Panc1 (cell line): Measurements from ENCODE around the gene UPK3BL2. TPM values are rescaled to one million over a fixed set of nuclear protein-coding genes. Genes with fewer than 3 reads are reported as not detected.
"Not testable (repeated sequence)": the region's sequence is repeated elsewhere in the genome, so short reads cannot be mapped to it uniquely, and the experiment has no call there.

Source experiments
- ATAC-seq: fragments of 200-7000 bp; cut with Tn5 transposase; 2 replicates; pipeline ENCODE4 v1.9.1; 2020; ENCODE audit warnings: mild to moderate bottlenecking, moderate library complexity
- BruUV-seq: library from RNA; stranded (reverse); fragments of 400-500 nt; replicated peaks from 2 replicates; lab custom pipeline; 2021; lab: Mats Ljungman, UMichigan
- CTCF ChIA-PET: fragments of 300-600 bp; sonication (Branson Sonifier 250); formaldehyde crosslinking; loops from one replicate; lab custom pipeline; 2022; ENCODE audit warnings: antibody characterized with exemption; lab: Charles Lee
- POLR2A ChIA-PET: fragments of 300-600 bp; sonication (Branson Sonifier 250); formaldehyde crosslinking; loops from one replicate; lab custom pipeline; 2022; ENCODE audit warnings: antibody characterized with exemption; lab: Charles Lee
- DNase-seq: peaks from one replicate; pipeline ENCODE4 v3.0.0-alpha.2; 2010; ENCODE audit warnings: low read depth, low spot score
- H3K27ac ChIP-seq: 2 replicates; pipeline ENCODE4 v1.5.1; 2011; ENCODE audit warnings: mild to moderate bottlenecking, low read length, inconsistent platforms
- H3K27me3 ChIP-seq: fragments of 200-500 bp; sonication (Bioruptor generic); 2 replicates; pipeline ENCODE4 v1.6.0; 2014; ENCODE audit warnings: low read length, inconsistent platforms; ENCODE audit not compliant: control insufficient read depth, insufficient read depth
- H3K36me3 ChIP-seq: fragments of 200-500 bp; sonication (Bioruptor generic); 2 replicates; pipeline ENCODE4 v1.5.1; 2014; ENCODE audit warnings: inconsistent platforms, mild to moderate bottlenecking, low read length, moderate library complexity; ENCODE audit not compliant: control insufficient read depth, insufficient read depth
- H3K4me1 ChIP-seq: 2 replicates; pipeline ENCODE4 v1.5.1; 2011; ENCODE audit warnings: inconsistent platforms, mild to moderate bottlenecking, low read length, moderate library complexity; ENCODE audit not compliant: control insufficient read depth, insufficient read depth
- H3K4me3 ChIP-seq, 2 experiments: 2 replicates each; pipeline ENCODE4 v1.5.1; 2011 to 2012; ENCODE audit warnings: low read depth in 2 of 2, low read length in 2 of 2, mild to moderate bottlenecking in 2 of 2, inconsistent platforms in 1 of 2, moderate library complexity in 1 of 2
- H3K9me3 ChIP-seq: fragments of 200-500 bp; sonication (Bioruptor generic); 2 replicates; pipeline ENCODE4 v1.5.1; 2014; ENCODE audit warnings: low read depth, mild to moderate bottlenecking, inconsistent platforms, low read length, moderate library complexity; ENCODE audit not compliant: control insufficient read depth, insufficient read depth
- in situ Hi-C: cut with HindIII; loops from 2 replicates; pipeline ENCODE4 v1.10.0; 2016; ENCODE audit warnings: low sequenced_read_pairs, low pct_unique_long_range_greater_than_20kb
- intact Hi-C: fragments of 100-400 bp; cut with micrococcal nuclease; formaldehyde crosslinking; loops from one replicate; pipeline ENCODE4 v1.10.0; 2022; ENCODE audit not compliant: unreplicated experiment
- total RNA-seq: library from RNA; stranded (reverse); gene quantifications from one replicate; pipeline ENCODE4 v1.2.1, GENCODE V29; 2021; ENCODE audit not compliant: unreplicated experiment

UPK3BL2 gene
- total RNA-seq, 1 experiment from 2014 or later = 14.4 TPM

- ATAC-seq = peak; percentile 46
- H3K27ac ChIP-seq, POLR2A ChIA-PET, H3K4me1 ChIP-seq, H3K9me3 ChIP-seq, H3K4me3 ChIP-seq, H3K36me3 ChIP-seq, in situ Hi-C loops, DNase-seq, intact Hi-C loops, H3K27me3 ChIP-seq, CTCF ChIA-PET: not testable (repeated sequence)
- BruUV-seq = TSS peak; percentile 79
Measured at GRCh38 chr7:102532127-102532526, 11.4 kb downstream of the UPK3BL2 start.

GRCh38 chr7:102531583-102531982, 11.9 kb downstream of the UPK3BL2 start:
- intact Hi-C loops, H3K4me1 ChIP-seq, H3K27me3 ChIP-seq, H3K36me3 ChIP-seq, POLR2A ChIA-PET, BruUV-seq, in situ Hi-C loops, DNase-seq, ATAC-seq, H3K27ac ChIP-seq, CTCF ChIA-PET, H3K9me3 ChIP-seq, H3K4me3 ChIP-seq: not testable (repeated sequence)

DNA sequence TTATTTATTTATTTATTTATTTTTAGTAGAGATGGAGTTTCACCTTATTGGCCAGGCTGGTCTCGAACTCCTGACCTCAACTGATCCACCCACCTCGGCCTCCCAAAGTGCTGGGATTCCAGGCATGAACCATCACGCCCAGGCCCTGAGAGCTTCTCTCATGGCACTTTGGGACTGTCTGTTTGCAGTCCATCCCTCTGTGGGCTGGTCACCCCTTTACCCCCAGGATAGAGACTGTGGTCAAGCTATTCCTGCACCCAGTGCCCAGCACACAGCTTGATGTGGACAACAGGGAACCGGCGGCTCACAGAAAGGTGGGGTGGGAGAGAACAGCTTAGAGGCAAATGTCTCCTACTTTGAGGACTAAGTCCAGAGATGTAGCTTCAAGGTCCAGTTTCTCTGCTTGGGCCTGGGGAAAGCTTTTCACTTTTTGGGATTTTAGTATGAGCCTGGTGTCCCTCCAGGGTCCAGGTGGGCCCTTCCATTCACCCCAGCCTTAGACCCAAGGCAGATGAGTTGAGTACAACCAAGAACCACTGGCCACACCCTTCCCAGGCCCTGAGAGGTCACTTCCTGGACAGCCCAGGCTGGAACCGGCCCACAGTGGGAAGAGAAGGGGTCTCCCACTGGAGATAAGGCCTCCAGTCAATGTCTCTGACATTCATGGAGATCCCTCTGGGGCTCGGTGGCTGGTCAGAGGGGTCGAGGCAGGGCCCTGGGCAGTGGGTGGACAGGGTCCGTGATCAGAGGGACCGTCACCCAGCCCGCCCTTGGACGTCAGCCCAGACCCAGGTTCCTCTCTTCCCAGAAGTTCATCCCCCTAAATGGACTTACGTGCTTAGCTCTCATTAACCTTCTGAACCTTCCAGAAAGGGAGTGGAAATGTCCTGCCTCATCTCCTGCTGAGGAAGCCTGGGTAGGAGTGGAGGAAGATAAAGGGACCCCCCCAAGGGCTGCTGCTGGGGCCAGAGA, 15.4 kb downstream of the UPK3BL2 start:
- H3K4me1 ChIP-seq, in situ Hi-C loops, POLR2A ChIA-PET, H3K27ac ChIP-seq, ATAC-seq, DNase-seq, H3K36me3 ChIP-seq, H3K4me3 ChIP-seq, BruUV-seq, CTCF ChIA-PET, intact Hi-C loops, H3K27me3 ChIP-seq, H3K9me3 ChIP-seq: not testable (repeated sequence)

- H3K27ac ChIP-seq, H3K4me1 ChIP-seq, BruUV-seq, H3K27me3 ChIP-seq, H3K4me3 ChIP-seq, CTCF ChIA-PET, DNase-seq, in situ Hi-C loops, H3K9me3 ChIP-seq, POLR2A ChIA-PET, ATAC-seq, H3K36me3 ChIP-seq, intact Hi-C loops: not testable (repeated sequence)
Measured at GRCh38 chr7:102527182-102527581, 16.3 kb downstream of the UPK3BL2 start.

DNA sequence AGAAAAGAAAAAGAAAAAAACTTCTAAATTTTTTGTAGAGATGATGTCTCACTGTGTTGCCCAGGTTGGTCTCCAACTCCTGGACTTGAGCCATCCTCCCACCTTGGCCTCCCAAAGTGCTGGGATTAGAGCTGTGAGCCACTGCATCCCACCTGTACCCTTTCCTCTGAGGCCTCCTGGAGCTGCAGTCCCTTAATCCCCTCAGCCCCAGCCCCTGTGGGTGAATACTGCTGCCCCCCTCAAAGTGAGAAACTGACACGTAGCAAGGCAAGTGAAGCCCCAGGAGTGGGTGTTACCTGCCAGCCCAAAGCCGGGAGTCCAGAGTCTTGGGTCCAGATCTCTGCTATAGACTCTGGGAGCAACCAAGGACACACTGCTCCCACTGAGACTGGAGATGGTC, 18.7 kb downstream of the UPK3BL2 start:
- CTCF ChIA-PET, H3K9me3 ChIP-seq, in situ Hi-C loops, DNase-seq, H3K36me3 ChIP-seq, intact Hi-C loops, H3K27ac ChIP-seq, POLR2A ChIA-PET, H3K27me3 ChIP-seq, BruUV-seq, H3K4me1 ChIP-seq, H3K4me3 ChIP-seq: not testable (repeated sequence)
- 0 out of 2 replicates have a peak, but pooled peaks have one; percentile 4 for ATAC-seq

GRCh38 chr7:102520797-102521196, 22.7 kb downstream of the UPK3BL2 start:
- H3K4me3 ChIP-seq, CTCF ChIA-PET, POLR2A ChIA-PET, BruUV-seq, H3K4me1 ChIP-seq, H3K36me3 ChIP-seq, intact Hi-C loops, H3K9me3 ChIP-seq, in situ Hi-C loops, DNase-seq, H3K27me3 ChIP-seq, ATAC-seq, H3K27ac ChIP-seq: not testable (repeated sequence)

GRCh38 chr7:102517550-102518147, 25.8 kb downstream of the UPK3BL2 start, which contains the start of gene RASA4B:
Gene RASA4B, minus strand, starts transcription at chr7:102517777. Its CDS starts 67 bp downstream, at chr7:102517710.
- H3K27me3 ChIP-seq, DNase-seq, POLR2A ChIA-PET, H3K9me3 ChIP-seq, BruUV-seq, H3K27ac ChIP-seq, CTCF ChIA-PET, H3K36me3 ChIP-seq, in situ Hi-C loops, intact Hi-C loops, H3K4me1 ChIP-seq: not testable (repeated sequence)
- peak; percentile 92 for ATAC-seq
- peak within 1 kb of the TSS; percentile 25 to 29; a peak in 2 of 4 replicates for H3K4me3 ChIP-seq
